ENCODE measurements around the gene ZNF69.
"Not testable (repeated sequence)": the region's sequence is repeated elsewhere in the genome, so short reads cannot be mapped to it uniquely, and the experiment has no call there.

The ZNF69 gene

DNA sequence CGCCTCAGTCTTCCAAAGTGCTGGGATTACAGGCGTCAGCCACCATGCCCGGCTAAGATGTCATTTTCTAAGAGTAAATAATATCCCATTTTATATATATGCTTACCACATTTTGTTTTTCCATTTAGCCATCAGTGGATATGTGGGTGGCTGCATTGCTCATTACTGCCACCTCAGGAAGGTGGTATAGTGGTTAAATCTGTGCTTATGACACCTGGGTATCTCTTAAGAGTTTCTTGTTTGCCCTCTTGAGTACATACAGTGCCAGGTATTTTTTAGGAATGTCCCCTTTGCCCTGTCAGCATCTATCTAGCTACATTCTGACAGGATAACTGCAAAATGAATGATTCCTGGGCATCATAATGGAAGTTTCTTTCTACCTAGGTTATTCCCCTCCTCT lies 14.6 kb downstream of the ZNF69 start:
- no peak for DNase-seq (ENCODE audit: low spot score)

- DNase-seq (ENCODE audit: low spot score), result no peak
Observed at GRCh38 chr19:11905928-11906327, 18.3 kb downstream of the ZNF69 start.

DNA sequence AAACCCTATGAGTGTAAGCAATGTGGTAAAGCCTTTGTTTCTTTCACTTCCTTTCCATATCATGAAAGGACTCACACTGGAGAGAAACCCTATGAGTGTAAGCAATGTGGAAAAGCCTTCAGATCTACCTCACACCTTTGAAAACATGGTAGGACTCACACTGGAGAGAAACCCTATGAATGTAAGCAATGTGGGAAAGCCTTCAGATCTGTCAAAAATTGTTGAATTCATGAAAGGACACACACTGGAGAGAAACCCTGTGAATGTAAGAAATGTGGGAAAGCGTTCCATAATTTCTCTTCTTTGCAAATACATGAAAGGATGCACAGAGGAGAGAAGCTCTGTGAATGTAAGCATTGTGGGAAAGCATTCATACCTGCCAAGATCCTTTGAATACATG lies 24.4 kb downstream of the ZNF69 start:
- not testable (repeated sequence) for DNase-seq (ENCODE audit: low spot score)

DNA sequence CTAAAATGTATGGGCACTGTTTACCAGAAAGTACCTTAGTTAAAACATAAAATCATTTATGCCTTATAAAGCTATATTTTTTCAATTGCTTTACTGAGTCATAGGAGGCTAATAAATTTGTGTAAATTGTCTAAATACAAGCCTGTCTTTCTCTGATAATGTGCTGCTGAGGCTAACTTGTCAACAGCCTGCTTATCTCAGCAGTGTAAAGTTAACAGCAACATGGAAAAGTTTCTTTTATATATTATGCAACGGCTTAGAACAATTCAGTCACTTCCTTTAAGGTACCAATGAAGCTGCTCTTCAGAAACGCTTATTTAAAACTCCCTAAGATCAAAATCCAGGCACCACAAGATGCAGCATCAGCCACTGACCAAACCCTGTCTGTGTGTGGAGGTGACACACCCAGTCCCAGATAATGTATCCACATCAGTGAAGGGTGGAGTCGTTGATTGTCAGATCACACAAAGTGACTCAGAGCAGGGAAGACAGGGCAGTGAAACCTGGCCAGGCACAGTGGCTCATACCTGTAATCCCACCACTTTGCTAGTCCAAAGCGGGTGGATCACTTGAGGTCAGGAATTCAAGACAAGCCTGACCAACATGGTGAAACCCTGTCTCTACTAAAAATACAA lies 27.0 kb downstream of the ZNF69 start:
- not testable (repeated sequence) for DNase-seq (ENCODE audit: low spot score)

GRCh38 chr19:11921852-11922495 lies 34.4 kb downstream of the ZNF69 start:
- no peak for DNase-seq (ENCODE audit: low spot score)

GRCh38 chr19:11924886-11925650 lies 37.5 kb downstream of the ZNF69 start, which contains the start of gene ZNF700:
ZNF700 (plus strand) TSS chr19:11925107; CDS start chr19:11925211, 104 bp downstream.
- DNase-seq (ENCODE audit: low spot score), result peak; percentile 91

DNA sequence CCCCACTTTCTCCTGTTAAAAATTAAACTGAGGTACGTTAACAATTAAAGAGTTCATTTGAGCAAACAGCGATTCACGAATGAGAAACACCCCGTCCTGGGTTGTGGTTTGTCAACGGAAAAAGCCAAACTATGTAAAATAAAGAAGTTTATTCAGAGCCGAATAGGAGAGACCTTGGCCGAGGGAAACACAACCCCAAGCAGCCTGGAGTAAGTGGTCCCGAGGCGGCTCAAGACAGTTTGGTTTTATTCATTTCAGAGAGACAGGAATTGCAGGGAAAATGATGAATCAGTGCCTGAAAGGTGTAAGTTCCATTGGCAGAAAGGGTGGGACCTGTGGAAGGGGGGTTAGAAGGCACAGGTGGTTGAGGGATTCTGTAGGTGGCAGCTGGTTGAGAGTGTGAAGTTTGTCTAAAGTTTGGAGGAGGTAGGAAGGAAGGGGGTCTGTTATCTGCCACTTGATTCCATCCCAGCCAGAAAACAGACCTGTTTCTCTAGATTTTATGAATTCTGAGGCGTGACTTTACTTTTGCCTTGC lies 38.1 kb downstream of the ZNF69 start:
- not testable (repeated sequence) for DNase-seq (ENCODE audit: low spot score)

DNA sequence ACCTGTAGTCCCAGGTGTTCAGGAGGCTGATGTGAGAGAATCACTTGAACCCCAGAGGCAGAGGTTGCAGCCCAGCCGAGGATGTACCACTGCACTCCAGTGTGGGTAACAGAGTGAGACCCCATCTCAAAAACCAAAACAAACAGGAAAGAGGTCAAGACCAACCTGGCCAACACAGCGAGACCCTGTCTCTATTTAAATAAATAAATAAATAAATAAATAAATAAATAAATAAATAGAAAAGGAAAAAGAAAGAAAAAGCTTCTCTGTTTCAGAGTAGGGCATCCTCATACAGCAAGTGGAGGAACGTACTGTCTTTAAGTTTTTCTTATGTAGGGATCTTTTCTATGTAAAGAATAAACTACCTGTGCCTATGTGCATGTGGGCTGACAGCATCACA lies 39.6 kb downstream of the ZNF69 start:
- DNase-seq (ENCODE audit: low spot score), result no peak

- no peak for DNase-seq (ENCODE audit: low spot score)
Observed at GRCh38 chr19:11931051-11931450, 43.5 kb downstream of the ZNF69 start.

DNA sequence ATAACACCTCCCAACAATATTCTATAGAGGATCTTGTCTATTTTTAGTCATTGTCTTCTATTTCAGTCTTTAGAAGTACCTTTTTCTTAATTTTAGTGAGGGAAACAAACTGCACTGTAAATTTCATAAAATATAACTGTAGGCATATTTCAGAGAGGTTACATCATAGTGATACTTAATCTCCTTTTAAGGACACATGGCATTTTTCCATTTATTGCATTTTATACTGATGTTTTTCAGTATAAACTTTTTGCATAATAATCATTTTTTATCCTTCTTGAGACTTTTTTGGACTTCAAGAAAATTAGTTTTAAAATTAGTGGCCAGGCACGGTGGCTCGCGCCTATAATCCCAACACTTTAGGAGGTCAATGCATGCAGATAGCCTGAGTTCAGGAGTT lies 43.9 kb downstream of the ZNF69 start:
- DNase-seq (ENCODE audit: low spot score), result no peak

- not testable (repeated sequence) for DNase-seq (ENCODE audit: low spot score)
Observed at GRCh38 chr19:11935829-11936228, 48.2 kb downstream of the ZNF69 start.

GRCh38 chr19:11938383-11938782 lies 50.8 kb downstream of the ZNF69 start:
- DNase-seq (ENCODE audit: low spot score), result not testable (repeated sequence)

GRCh38 chr19:11941361-11941887 lies 53.8 kb downstream of the ZNF69 start:
- not testable (repeated sequence) for DNase-seq (ENCODE audit: low spot score)

DNA sequence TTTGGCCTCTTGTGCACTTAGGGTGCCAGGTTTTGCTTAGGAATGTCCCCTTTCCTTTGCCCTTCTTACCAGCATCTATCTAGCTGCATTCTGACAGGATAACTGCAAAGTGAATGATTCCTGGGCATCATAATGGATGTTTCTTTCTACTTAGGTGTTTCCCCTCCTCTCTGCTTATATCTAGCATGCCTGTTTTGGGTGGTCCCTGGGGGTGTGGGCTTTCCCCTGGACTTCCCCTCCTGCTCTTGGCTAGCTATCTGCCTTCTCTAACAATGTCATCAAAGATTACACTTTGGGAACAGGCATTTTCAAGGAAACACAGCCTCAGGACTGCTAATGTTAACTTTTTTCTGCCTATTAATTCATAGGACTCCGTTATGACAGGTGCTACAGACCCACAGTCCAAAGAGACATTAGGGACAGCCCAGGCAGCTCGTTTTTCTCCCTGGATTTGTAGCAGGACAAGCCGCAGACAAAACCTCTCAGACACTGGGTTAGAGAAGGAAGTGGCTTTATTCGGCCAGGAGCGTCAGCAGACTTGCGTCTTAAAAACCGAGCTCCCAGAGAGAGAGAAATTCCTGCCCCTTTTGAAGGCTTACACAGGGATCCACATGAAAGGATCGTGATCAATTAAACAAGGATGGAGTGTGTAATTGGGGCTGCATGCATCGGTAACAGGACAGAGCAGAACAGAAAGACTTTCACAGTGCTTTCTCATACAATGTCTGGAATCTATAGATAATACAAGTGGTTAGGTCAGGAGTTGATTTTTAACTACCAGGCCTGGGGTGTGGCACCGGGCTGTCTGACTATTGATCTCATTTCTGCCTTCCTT lies 54.6 kb downstream of the ZNF69 start:
- DNase-seq (ENCODE audit: low spot score), result no peak

DNA sequence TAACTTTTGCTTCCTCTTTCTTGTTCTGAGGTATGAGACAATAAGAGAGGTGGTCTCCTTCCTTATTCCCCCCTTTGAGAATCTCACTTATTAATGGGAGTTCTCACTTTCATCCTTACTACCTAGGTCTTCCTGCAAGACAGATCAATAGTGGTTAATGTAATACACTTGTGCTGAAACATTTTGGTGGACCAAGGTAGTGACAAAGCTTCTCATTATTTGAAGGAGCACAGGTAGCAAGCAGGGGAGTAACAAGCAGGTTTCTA lies 55.2 kb downstream of the ZNF69 start:
- DNase-seq (ENCODE audit: low spot score), result no peak

DNA sequence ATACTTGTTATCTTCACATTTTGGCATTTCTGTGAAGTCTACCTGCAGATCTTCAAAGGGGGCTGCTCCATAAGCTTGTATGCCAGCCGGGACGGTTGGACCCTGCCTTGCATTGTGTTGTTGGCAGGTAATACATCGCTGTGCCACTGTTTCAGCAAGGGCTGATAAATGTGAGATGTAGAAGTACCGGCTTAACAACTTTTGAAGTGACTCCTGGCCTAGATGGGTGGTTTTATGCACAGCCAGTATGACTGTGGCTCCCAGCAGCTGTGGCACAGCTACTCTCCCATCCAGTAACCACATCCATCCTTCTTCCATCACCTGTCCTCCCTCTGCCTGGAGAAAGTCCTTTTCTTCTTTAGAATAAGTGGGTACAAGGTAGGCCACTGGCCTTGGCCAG lies 57.1 kb downstream of the ZNF69 start:
- DNase-seq (ENCODE audit: low spot score), result no peak

DNA sequence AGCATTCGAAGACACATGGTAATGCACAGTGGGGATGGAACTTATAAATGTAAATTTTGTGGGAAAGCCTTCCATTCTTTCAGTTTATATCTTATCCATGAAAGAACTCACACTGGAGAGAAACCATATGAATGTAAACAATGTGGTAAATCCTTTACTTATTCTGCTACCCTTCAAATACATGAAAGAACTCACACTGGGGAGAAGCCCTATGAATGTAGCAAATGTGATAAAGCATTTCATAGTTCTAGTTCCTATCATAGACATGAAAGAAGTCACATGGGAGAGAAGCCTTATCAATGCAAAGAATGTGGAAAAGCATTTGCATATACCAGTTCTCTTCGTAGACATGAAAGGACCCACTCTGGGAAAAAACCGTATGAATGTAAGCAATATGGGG lies 61.1 kb downstream of the ZNF69 start:
- no peak for DNase-seq (ENCODE audit: low spot score)

DNA sequence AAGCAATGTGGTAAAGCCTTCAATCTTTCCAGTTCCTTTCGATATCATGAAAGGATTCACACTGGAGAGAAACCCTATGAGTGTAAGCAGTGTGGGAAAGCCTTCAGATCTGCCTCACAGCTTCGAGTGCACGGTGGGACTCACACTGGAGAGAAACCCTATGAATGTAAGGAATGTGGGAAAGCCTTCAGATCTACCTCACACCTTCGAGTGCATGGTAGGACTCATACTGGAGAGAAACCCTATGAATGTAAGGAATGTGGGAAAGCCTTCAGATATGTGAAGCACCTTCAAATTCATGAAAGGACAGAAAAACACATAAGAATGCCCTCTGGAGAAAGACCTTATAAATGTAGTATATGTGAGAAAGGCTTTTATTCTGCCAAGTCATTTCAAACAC lies 61.6 kb downstream of the ZNF69 start:
- DNase-seq (ENCODE audit: low spot score), result no peak

DNA sequence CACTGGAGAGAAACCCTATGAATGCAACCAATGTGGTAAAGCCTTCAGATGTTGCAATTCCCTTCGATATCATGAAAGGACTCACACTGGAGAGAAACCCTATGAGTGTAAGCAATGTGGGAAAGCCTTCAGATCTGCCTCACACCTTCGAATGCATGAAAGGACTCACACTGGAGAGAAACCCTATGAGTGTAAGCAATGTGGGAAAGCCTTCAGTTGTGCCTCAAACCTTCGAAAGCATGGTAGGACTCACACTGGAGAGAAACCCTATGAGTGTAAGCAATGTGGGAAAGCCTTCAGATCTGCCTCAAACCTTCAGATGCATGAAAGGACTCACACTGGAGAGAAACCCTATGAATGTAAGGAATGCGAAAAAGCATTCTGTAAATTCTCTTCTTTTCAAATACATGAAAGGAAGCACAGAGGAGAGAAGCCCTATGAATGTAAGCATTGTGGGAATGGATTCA lies 62.1 kb downstream of the ZNF69 start:
- DNase-seq (ENCODE audit: low spot score), result not testable (repeated sequence)

GRCh38 chr19:11950312-11950711 lies 62.7 kb downstream of the ZNF69 start:
- DNase-seq (ENCODE audit: low spot score), result no peak

Data from CD4-positive, alpha-beta T cell treated with Interleukin-6 at 100 ng/mL for 8 hours (primary cell).